H9 (cell line): ENCODE measurements around the gene CES5A. TPM values are rescaled to one million over a fixed set of nuclear protein-coding genes. Genes with fewer than 3 reads are reported as not detected.

Experiments
- DNase-seq: peaks from one replicate; pipeline ENCODE4 v3.0.0-alpha.2; 2017
- H2AFZ ChIP-seq: one replicate; pipeline ENCODE4 v1.6.1; 2013; ENCODE audit warnings: mild to moderate bottlenecking, low read length, control low read depth, moderate library complexity
- H2AK5ac ChIP-seq: 2 replicates; pipeline ENCODE4 v1.6.1; 2013; ENCODE audit warnings: low read length, control low read depth, mixed read lengths; ENCODE audit not compliant: insufficient read length
- H2BK120ac ChIP-seq: one replicate; pipeline ENCODE4 v1.6.1; 2013; ENCODE audit warnings: low read depth, mild to moderate bottlenecking, low read length, control low read depth, inconsistent platforms; ENCODE audit not compliant: poor library complexity, severe bottlenecking
- H2BK12ac ChIP-seq: 2 replicates; pipeline ENCODE4 v1.6.1; 2013; ENCODE audit warnings: low read length, control low read depth, mixed read lengths, low read depth; ENCODE audit not compliant: insufficient read length
- H2BK15ac ChIP-seq: 2 replicates; pipeline ENCODE4 v1.6.1; 2013; ENCODE audit warnings: low read depth, low read length, control low read depth
- H2BK20ac ChIP-seq: one replicate; pipeline ENCODE4 v1.6.1; 2013; ENCODE audit warnings: low read depth, mild to moderate bottlenecking, low read length, control low read depth, inconsistent platforms; ENCODE audit not compliant: poor library complexity, severe bottlenecking
- H2BK5ac ChIP-seq: 2 replicates; pipeline ENCODE4 v1.6.1; 2013; ENCODE audit warnings: low read length, control low read depth, mixed read lengths; ENCODE audit not compliant: insufficient read length
- H3K14ac ChIP-seq: 2 replicates; pipeline ENCODE4 v1.6.1; 2013; ENCODE audit warnings: low read length, control low read depth; ENCODE audit not compliant: insufficient read depth
- H3K18ac ChIP-seq: 2 replicates; pipeline ENCODE4 v1.6.1; 2013; ENCODE audit warnings: low read depth, mild to moderate bottlenecking, mixed read lengths, low read length, control low read depth; ENCODE audit not compliant: insufficient read length
- H3K23ac ChIP-seq: 2 replicates; pipeline ENCODE4 v1.6.1; 2013; ENCODE audit warnings: low read length, control low read depth, mixed read lengths, low read depth; ENCODE audit not compliant: insufficient read length
- H3K23me2 ChIP-seq: 2 replicates; pipeline ENCODE4 v1.6.1; 2013; ENCODE audit warnings: low read depth, mild to moderate bottlenecking, mixed read lengths, low read length, control low read depth; ENCODE audit not compliant: insufficient read length, poor library complexity, severe bottlenecking
- H3K27ac ChIP-seq: 2 replicates; pipeline ENCODE4 v1.5.1; 2013; ENCODE audit warnings: low read length, control low read depth, mixed read lengths, low read depth; ENCODE audit not compliant: insufficient read length
- H3K27me3 ChIP-seq: 2 replicates; pipeline ENCODE4 v1.6.1; 2013; ENCODE audit warnings: low read length, control low read depth, inconsistent platforms; ENCODE audit not compliant: insufficient read depth
- H3K4ac ChIP-seq: 2 replicates; pipeline ENCODE4 v1.6.1; 2013; ENCODE audit warnings: low read depth, mild to moderate bottlenecking, control low read depth, inconsistent platforms, low read length, moderate library complexity
- H3K4me1 ChIP-seq: 2 replicates; pipeline ENCODE4 v1.6.1; 2013; ENCODE audit warnings: low read length, control low read depth, inconsistent platforms; ENCODE audit not compliant: insufficient read depth
- H3K4me2 ChIP-seq: 2 replicates; pipeline ENCODE4 v1.6.1; 2013; ENCODE audit warnings: low read length, control low read depth, mixed read lengths; ENCODE audit not compliant: insufficient read length, insufficient read depth
- H3K56ac ChIP-seq: 2 replicates; pipeline ENCODE4 v1.6.1; 2013; ENCODE audit warnings: low read depth, mild to moderate bottlenecking, mixed read lengths, low read length, control low read depth; ENCODE audit not compliant: insufficient read length
- H3K79me1 ChIP-seq: 2 replicates; pipeline ENCODE4 v1.6.1; 2013; ENCODE audit warnings: low read depth, mild to moderate bottlenecking, moderate library complexity, low read length, control low read depth, inconsistent platforms; ENCODE audit not compliant: insufficient read depth, poor library complexity, severe bottlenecking
- H3K79me2 ChIP-seq: 2 replicates; pipeline ENCODE4 v1.6.1; 2013; ENCODE audit warnings: low read length, control low read depth, inconsistent platforms; ENCODE audit not compliant: insufficient read depth
- H3K9ac ChIP-seq: 2 replicates; pipeline ENCODE4 v1.6.1; 2013; ENCODE audit warnings: low read length, control low read depth, mixed read lengths; ENCODE audit not compliant: insufficient read length; ENCODE audit errors: extremely low read depth
- H3K9me3 ChIP-seq: one replicate; pipeline ENCODE4 v1.6.1; 2013; ENCODE audit warnings: low read depth, low read length, inconsistent platforms; ENCODE audit not compliant: control insufficient read depth
- H3T11ph ChIP-seq: one replicate; pipeline ENCODE4 v1.6.1; 2013; ENCODE audit warnings: mild to moderate bottlenecking, low read length, control low read depth, inconsistent platforms
- H4K20me1 ChIP-seq: one replicate; pipeline ENCODE4 v1.6.1; 2013; ENCODE audit not compliant: control insufficient read depth, insufficient read length, insufficient read depth
- H4K5ac ChIP-seq: 2 replicates; pipeline ENCODE4 v1.6.1; 2013; ENCODE audit warnings: low read depth, mild to moderate bottlenecking, mixed read lengths, low read length, control low read depth; ENCODE audit not compliant: insufficient read length
- H4K8ac ChIP-seq: replicated peaks from 2 replicates; pipeline ENCODE4 v1.6.1; 2013; ENCODE audit warnings: low read length, control low read depth, mixed read lengths, low read depth; ENCODE audit not compliant: insufficient read length
- H4K91ac ChIP-seq: 2 replicates; pipeline ENCODE4 v1.6.1; 2013; ENCODE audit warnings: low read depth, mild to moderate bottlenecking, moderate library complexity, mixed read lengths, low read length, control low read depth; ENCODE audit not compliant: insufficient read length
- H3K27ac Mint-ChIP-seq, 3 experiments: 2 replicates in 2 of 3; 3 replicates in 1 of 3; pipeline ENCODE4 v1.8.0; 2020 to 2021; ENCODE audit warnings: mixed read lengths in 3 of 3, mild to moderate bottlenecking in 1 of 3, moderate library complexity in 1 of 3
- H3K27me3 Mint-ChIP-seq: 2 replicates; pipeline ENCODE4 v1.8.0; 2021; ENCODE audit warnings: low read depth, mild to moderate bottlenecking, moderate library complexity, mixed read lengths
- H3K36me3 Mint-ChIP-seq, 3 experiments: 2 replicates in 2 of 3; 3 replicates in 1 of 3; pipeline ENCODE4 v1.8.0; 2020 to 2021; ENCODE audit warnings: low read depth in 3 of 3, mixed read lengths in 3 of 3; ENCODE audit not compliant: insufficient read depth in 1 of 3
- H3K4me1 Mint-ChIP-seq, 2 experiments: 2 replicates each; pipeline ENCODE4 v1.8.0; 2020; ENCODE audit warnings: mixed read lengths in 2 of 2
- H3K4me3 Mint-ChIP-seq, 2 experiments: 2 replicates in 1 of 2; 3 replicates in 1 of 2; pipeline ENCODE4 v1.8.0; 2020 to 2021; ENCODE audit warnings: mild to moderate bottlenecking in 2 of 2, mixed read lengths in 2 of 2, moderate library complexity in 1 of 2
- H3K9me3 Mint-ChIP-seq, 2 experiments: 2 replicates in 1 of 2; 3 replicates in 1 of 2; pipeline ENCODE4 v1.8.0; 2020; ENCODE audit warnings: mild to moderate bottlenecking in 2 of 2, mixed read lengths in 2 of 2, moderate library complexity in 1 of 2
- WGBS: extraction: QIAGEN DNeasy Blood & Tissue Kit; methylation state at CpG from one replicate; pipeline ENCODE4 v1.1.7; 2013; ENCODE audit warnings: missing lambda C conversion rate, low lambda C conversion rate, mixed read lengths; ENCODE audit not compliant: insufficient read length; ENCODE audit errors: extremely low coverage; 5-methylcytosine and 5-hydroxymethylcytosine counted together
- total RNA-seq: library from RNA; stranded (reverse); gene quantifications from 2 replicates; pipeline ENCODE4 v1.2.1, GENCODE V29; 2021
- TF ChIP-seq, protein P1 (sequence below): fragments of 200-600 bp; sonication (generic); conservative IDR thresholded peaks from 3 replicates; pipeline ENCODE4 v1.8.0; 2021; ENCODE audit warnings: antibody characterized with exemption, mild to moderate bottlenecking

Gene CES5A
- total RNA-seq, 1 experiment from 2014 or later = not detected

DNA sequence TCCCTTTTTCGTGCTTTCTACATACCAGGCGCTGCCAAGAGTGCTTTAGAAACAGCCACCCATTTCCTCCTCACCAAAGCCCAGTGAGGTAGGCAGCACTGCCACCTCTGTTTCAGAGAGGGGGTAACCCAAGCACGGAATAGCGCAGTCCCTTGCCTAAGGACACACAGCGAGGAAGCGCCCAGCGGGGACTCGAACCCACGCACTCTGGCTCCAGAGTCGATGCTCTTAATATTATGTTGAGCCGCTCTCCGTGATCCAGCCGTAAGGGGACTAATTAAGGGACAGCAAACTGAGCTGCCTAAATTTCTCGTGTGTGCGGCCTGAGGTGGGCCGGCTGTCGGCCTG lies 42.8 kb downstream of the CES5A start:
- no peaks in the 10 kb centered on the region for H3K9me3 Mint-ChIP-seq
- H2AFZ ChIP-seq = no peak overlapping the region
- H3K56ac ChIP-seq = no peak overlapping the region
- no peak overlapping the region for H3T11ph ChIP-seq
- no peak overlapping the region for H3K27ac Mint-ChIP-seq
- peaks cover 5 to 11% of the 10 kb centered on the region in 2 experiments for H3K4me1 Mint-ChIP-seq
- H3K9ac ChIP-seq = no peak overlapping the region
- no peak overlapping the region for H2BK5ac ChIP-seq
- no peak overlapping the region for H3K18ac ChIP-seq
- H3K27me3 ChIP-seq = no peaks in the 10 kb centered on the region
- no peak overlapping the region for H3K14ac ChIP-seq
- no peaks in the 10 kb centered on the region for H3K79me2 ChIP-seq
- H3K79me1 ChIP-seq = no peaks in the 10 kb centered on the region
- no peaks in the 10 kb centered on the region for H3K23me2 ChIP-seq
- H3K23ac ChIP-seq = no peak overlapping the region
- no peak overlapping the region for H4K8ac ChIP-seq
- H3K4me3 Mint-ChIP-seq = no peak overlapping the region
- H3K9me3 ChIP-seq = no peaks in the 10 kb centered on the region
- H2BK120ac ChIP-seq = no peak overlapping the region
- TF ChIP-seq, protein P1, sequence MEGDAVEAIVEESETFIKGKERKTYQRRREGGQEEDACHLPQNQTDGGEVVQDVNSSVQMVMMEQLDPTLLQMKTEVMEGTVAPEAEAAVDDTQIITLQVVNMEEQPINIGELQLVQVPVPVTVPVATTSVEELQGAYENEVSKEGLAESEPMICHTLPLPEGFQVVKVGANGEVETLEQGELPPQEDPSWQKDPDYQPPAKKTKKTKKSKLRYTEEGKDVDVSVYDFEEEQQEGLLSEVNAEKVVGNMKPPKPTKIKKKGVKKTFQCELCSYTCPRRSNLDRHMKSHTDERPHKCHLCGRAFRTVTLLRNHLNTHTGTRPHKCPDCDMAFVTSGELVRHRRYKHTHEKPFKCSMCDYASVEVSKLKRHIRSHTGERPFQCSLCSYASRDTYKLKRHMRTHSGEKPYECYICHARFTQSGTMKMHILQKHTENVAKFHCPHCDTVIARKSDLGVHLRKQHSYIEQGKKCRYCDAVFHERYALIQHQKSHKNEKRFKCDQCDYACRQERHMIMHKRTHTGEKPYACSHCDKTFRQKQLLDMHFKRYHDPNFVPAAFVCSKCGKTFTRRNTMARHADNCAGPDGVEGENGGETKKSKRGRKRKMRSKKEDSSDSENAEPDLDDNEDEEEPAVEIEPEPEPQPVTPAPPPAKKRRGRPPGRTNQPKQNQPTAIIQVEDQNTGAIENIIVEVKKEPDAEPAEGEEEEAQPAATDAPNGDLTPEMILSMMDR = no peak
- H3K36me3 Mint-ChIP-seq = no peaks in the 10 kb centered on the region
- no peak overlapping the region for H2AK5ac ChIP-seq
- no peak overlapping the region for H4K5ac ChIP-seq
- H2BK12ac ChIP-seq = no peak overlapping the region
- H2BK20ac ChIP-seq = no peak overlapping the region
- no peak overlapping the region for H4K91ac ChIP-seq
- no peak overlapping the region for H3K27ac ChIP-seq
- WGBS = no CpG with 5 or more reads among the region's 17 CpGs
- H3K27me3 Mint-ChIP-seq = peaks cover 32% of the 10 kb centered on the region
- no peak overlapping the region for H3K4me2 ChIP-seq
- DNase-seq = no peak
- H3K4me1 ChIP-seq = no peaks in the 10 kb centered on the region
- H2BK15ac ChIP-seq = no peak overlapping the region
- H4K20me1 ChIP-seq = no peaks in the 10 kb centered on the region
- no peak overlapping the region for H3K4ac ChIP-seq
